SK-N-SH (cell line): ENCODE results near the gene PPARD.

ENCODE experiments used
- CHD2 ChIP-seq: fragments of 150-350 bp; IDR thresholded peaks from 2 replicates; pipeline ENCODE4 v1.6.1; 2018; ENCODE audit warnings: low read length; ENCODE audit not compliant: partially characterized antibody
- ELF1 ChIP-seq: IDR thresholded peaks from 2 replicates; pipeline ENCODE4 v1.4.0; 2012
- EP300 ChIP-seq, 2 experiments: IDR thresholded peaks; 2 replicates each; pipeline versions ENCODE4 v1.4.0 to v1.6.1; 2012; ENCODE audit warnings: borderline replicate concordance in 1 of 2, low read depth in 1 of 2, low read length in 1 of 2
- EZH2phosphoT487 ChIP-seq: fragments of 200-600 bp; sonication (generic); IDR thresholded peaks from 2 replicates; pipeline ENCODE4 v1.6.1; 2017; ENCODE audit warnings: low read depth, mixed run types, mild to moderate bottlenecking, antibody characterized with exemption, moderate library complexity, borderline replicate concordance
- FOXJ3 ChIP-seq: sonication (generic); formaldehyde crosslinking; IDR thresholded peaks from 2 replicates; pipeline ENCODE4 v1.5.1; 2020; ENCODE audit warnings: mild to moderate bottlenecking, missing genetic modification reagents
- MAX ChIP-seq: IDR thresholded peaks from 2 replicates; pipeline ENCODE4 v1.4.0; 2012; ENCODE audit warnings: low read depth
- NFIC ChIP-seq: IDR thresholded peaks from 2 replicates; pipeline ENCODE4 v1.4.0; 2012; ENCODE audit warnings: borderline replicate concordance
- NRF1 ChIP-seq: IDR thresholded peaks from 2 replicates; pipeline ENCODE4 v1.6.1; 2012; ENCODE audit warnings: low read depth, mild to moderate bottlenecking, low read length
- POLR2AphosphoS5 ChIP-seq: IDR thresholded peaks from 2 replicates; pipeline ENCODE4 v1.6.1; 2012; ENCODE audit warnings: low read depth, low read length
- SMC3 ChIP-seq: IDR thresholded peaks from 2 replicates; pipeline ENCODE4 v1.6.1; 2012; ENCODE audit warnings: low read depth, low read length, improper control_type of control experiment
- TF ChIP-seq, protein P1 (sequence below): fragments of 200-600 bp; sonication (generic); IDR thresholded peaks from 2 replicates; pipeline ENCODE4 v1.6.1; 2017; ENCODE audit warnings: antibody characterized with exemption, mild to moderate bottlenecking, moderate library complexity
- TF ChIP-seq, protein P2 (sequence below): IDR thresholded peaks from 2 replicates; pipeline ENCODE4 v1.4.0; 2012; ENCODE audit warnings: low read depth, borderline replicate concordance
- TF ChIP-seq, protein P3 (sequence below): IDR thresholded peaks from 2 replicates; pipeline ENCODE4 v1.4.0; 2012; ENCODE audit warnings: low read depth, borderline replicate concordance

DNA sequence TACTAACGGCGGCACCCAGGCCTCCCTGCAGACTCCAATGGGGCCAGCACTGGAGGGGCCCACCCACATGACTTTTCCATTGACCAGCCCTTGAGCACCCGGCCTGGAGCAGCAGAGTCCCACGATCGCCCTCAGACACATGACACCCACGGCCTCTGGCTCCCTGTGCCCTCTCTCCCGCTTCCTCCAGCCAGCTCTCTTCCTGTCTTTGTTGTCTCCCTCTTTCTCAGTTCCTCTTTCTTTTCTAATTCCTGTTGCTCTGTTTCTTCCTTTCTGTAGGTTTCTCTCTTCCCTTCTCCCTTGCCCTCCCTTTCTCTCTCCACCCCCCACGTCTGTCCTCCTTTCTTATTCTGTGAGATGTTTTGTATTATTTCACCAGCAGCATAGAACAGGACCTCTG, 83.7 kb downstream of the PPARD start:
- TF ChIP-seq, protein P1, sequence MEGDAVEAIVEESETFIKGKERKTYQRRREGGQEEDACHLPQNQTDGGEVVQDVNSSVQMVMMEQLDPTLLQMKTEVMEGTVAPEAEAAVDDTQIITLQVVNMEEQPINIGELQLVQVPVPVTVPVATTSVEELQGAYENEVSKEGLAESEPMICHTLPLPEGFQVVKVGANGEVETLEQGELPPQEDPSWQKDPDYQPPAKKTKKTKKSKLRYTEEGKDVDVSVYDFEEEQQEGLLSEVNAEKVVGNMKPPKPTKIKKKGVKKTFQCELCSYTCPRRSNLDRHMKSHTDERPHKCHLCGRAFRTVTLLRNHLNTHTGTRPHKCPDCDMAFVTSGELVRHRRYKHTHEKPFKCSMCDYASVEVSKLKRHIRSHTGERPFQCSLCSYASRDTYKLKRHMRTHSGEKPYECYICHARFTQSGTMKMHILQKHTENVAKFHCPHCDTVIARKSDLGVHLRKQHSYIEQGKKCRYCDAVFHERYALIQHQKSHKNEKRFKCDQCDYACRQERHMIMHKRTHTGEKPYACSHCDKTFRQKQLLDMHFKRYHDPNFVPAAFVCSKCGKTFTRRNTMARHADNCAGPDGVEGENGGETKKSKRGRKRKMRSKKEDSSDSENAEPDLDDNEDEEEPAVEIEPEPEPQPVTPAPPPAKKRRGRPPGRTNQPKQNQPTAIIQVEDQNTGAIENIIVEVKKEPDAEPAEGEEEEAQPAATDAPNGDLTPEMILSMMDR, result no peak
- no peak for TF ChIP-seq CHD2
- TF ChIP-seq NRF1, result no peak
- no peak for TF ChIP-seq EP300 (IDR thresholded peaks at IDR 0.05; ENCODE audit: borderline replicate concordance in 1 of 2, low read depth in 1 of 2, low read length in 1 of 2)
- TF ChIP-seq SMC3, result no peak
- no peak for TF ChIP-seq MAX
- TF ChIP-seq POLR2AphosphoS5, result no peak
- TF ChIP-seq, protein P2, sequence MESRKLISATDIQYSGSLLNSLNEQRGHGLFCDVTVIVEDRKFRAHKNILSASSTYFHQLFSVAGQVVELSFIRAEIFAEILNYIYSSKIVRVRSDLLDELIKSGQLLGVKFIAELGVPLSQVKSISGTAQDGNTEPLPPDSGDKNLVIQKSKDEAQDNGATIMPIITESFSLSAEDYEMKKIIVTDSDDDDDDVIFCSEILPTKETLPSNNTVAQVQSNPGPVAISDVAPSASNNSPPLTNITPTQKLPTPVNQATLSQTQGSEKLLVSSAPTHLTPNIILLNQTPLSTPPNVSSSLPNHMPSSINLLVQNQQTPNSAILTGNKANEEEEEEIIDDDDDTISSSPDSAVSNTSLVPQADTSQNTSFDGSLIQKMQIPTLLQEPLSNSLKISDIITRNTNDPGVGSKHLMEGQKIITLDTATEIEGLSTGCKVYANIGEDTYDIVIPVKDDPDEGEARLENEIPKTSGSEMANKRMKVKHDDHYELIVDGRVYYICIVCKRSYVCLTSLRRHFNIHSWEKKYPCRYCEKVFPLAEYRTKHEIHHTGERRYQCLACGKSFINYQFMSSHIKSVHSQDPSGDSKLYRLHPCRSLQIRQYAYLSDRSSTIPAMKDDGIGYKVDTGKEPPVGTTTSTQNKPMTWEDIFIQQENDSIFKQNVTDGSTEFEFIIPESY, result no peak
- no peak for TF ChIP-seq NFIC
- no peak for TF ChIP-seq EZH2phosphoT487
- TF ChIP-seq, protein P3, sequence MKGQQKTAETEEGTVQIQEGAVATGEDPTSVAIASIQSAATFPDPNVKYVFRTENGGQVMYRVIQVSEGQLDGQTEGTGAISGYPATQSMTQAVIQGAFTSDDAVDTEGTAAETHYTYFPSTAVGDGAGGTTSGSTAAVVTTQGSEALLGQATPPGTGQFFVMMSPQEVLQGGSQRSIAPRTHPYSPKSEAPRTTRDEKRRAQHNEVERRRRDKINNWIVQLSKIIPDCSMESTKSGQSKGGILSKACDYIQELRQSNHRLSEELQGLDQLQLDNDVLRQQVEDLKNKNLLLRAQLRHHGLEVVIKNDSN, result no peak
- no peak for TF ChIP-seq ELF1
- TF ChIP-seq FOXJ3 (CRISPR knock-in tag), result no peak
